Activated CD4-positive, alpha-beta T cell treated with anti-CD3 and anti-CD28 coated beads for 36 hours (primary cell): ENCODE results near the gene ACO1. TPM values are rescaled to one million over a fixed set of nuclear protein-coding genes. Genes with fewer than 3 reads are reported as not detected.

ENCODE experiments used
- ATAC-seq: fragments of 200-7000 bp; cut with Tn5 transposase; one replicate; pipeline ENCODE4 v1.10.0; 2021; ENCODE audit warnings: mild to moderate bottlenecking, moderate library complexity
- CTCF ChIA-PET: fragments of 350-600 bp; sonication (Branson Sonifier 250); formaldehyde crosslinking; loops from one replicate; lab custom pipeline; 2021; ENCODE audit warnings: antibody characterized with exemption; lab: Charles Lee
- POLR2A ChIA-PET: fragments of 350-600 bp; sonication (Branson Sonifier 250); formaldehyde crosslinking; loops from one replicate; lab custom pipeline; 2021; ENCODE audit warnings: antibody characterized with exemption, inconsistent platforms; lab: Charles Lee
- DNase-seq: peaks from one replicate; pipeline ENCODE4 v3.0.0-alpha.2; 2020
- H3K27ac Mint-ChIP-seq: one replicate; pipeline ENCODE4 v1.8.0; 2021; ENCODE audit warnings: mixed read lengths
- H3K27me3 Mint-ChIP-seq: one replicate; pipeline ENCODE4 v1.8.0; 2021; ENCODE audit warnings: mixed read lengths
- H3K36me3 Mint-ChIP-seq: one replicate; pipeline ENCODE4 v1.8.0; 2021; ENCODE audit warnings: low read depth, mixed read lengths
- H3K4me1 Mint-ChIP-seq: one replicate; pipeline ENCODE4 v1.8.0; 2021; ENCODE audit warnings: mixed read lengths
- H3K4me3 Mint-ChIP-seq: one replicate; pipeline ENCODE4 v1.8.0; 2021; ENCODE audit warnings: mild to moderate bottlenecking, moderate library complexity, mixed read lengths
- H3K9me3 Mint-ChIP-seq: one replicate; pipeline ENCODE4 v1.8.0; 2021; ENCODE audit warnings: low read depth, mixed read lengths
- intact Hi-C, 2 experiments: fragments of 100-400 bp; cut with DNase I in 1 of 2; cut with micrococcal nuclease in 1 of 2; formaldehyde crosslinking; loops; one replicate each; pipeline versions ENCODE4 v1.14.2 to v1.15.1; 2022 to 2024; cut with DNase I, micrococcal nuclease
- total RNA-seq, 2 experiments: library from RNA; stranded (reverse); gene quantifications; one replicate each; pipeline ENCODE4 v1.2.3, GENCODE V29; 2021

ACO1 gene
- total RNA-seq, 2 experiments from 2014 or later, result 15.5 TPM

- Mint-ChIP-seq H3K27ac (no peak overlapping the region), H3K4me3 (no peak overlapping the region), H3K27me3 (peaks cover 17% of the 10 kb centered on the region), H3K36me3 (no peaks in the 10 kb centered on the region), H3K9me3 (no peaks in the 10 kb centered on the region), H3K4me1 (peaks cover 21% of the 10 kb centered on the region)
- DNase-seq (no peak), ATAC-seq (no peak)
- POLR2A ChIA-PET, result interaction anchor here (0.7 kb wide), 1 partner anchor 189 kb away, joined by 5 read pairs; no protein-coding TSS in a partner anchor
- intact Hi-C loops, result loop anchor here (5.0 to 10.0 kb wide), 4 partner anchors 35 to 912 kb away; partner anchors contain the start of genes B4GALT1 (in 1 of the 2), NFX1 (in 1 of the 2) and SMU1 (in 1 of the 2)
- CTCF ChIA-PET, result interaction anchor here (0.6 to 5.6 kb wide), 6 partner anchors 15 to 198 kb away, joined by 3 to 68 read pairs (median 4); partner anchors contain the start of gene NDUFB6
These were observed 1.7 kb upstream of the ACO1 start for GRCh38 chr9:32382565-32383320.

- ChIA-PET CTCF (interaction anchor here (0.6 to 5.6 kb wide), 12 partner anchors 11 to 585 kb away, joined by 3 to 68 read pairs (median 4); partner anchors contain the start of genes NDUFB6, RIGI, SMIM27 and TOPORS), POLR2A (interaction anchor here (0.7 to 0.9 kb wide), 3 partner anchors 19 to 167 kb away, joined by 3 read pairs; no protein-coding TSS in a partner anchor)
- intact Hi-C loops, result loop anchor here (1.0 to 10.0 kb wide), 9 partner anchors 33 to 911 kb away; partner anchors contain the start of genes RIGI (in 2 of the 2), APTX (in 1 of the 2), B4GALT1 (in 1 of the 2) and NDUFB6 (in 1 of the 2)
- ATAC-seq (no peak), DNase-seq (no peak)
- no peaks in the 10 kb centered on the region for H3K9me3 Mint-ChIP-seq
- no peak overlapping the region for H3K27ac Mint-ChIP-seq
- H3K4me1 Mint-ChIP-seq, result peaks cover 16% of the 10 kb centered on the region
- peaks cover 17% of the 10 kb centered on the region for H3K27me3 Mint-ChIP-seq
- no peaks in the 10 kb centered on the region for H3K36me3 Mint-ChIP-seq
- H3K4me3 Mint-ChIP-seq, result peak overlapping the region; percentile 78
These were observed 460 bp upstream of the ACO1 start for GRCh38 chr9:32384002-32384363.

GRCh38 chr9:32385152-32385884 is 875 bp downstream of the ACO1 start:
- CTCF ChIA-PET, result interaction anchor here (0.5 to 5.6 kb wide), 9 partner anchors 27 to 196 kb away, joined by 3 to 68 read pairs (median 5); partner anchors contain the start of genes NDUFB6, RIGI, SMIM27 and TOPORS
- no peak for ATAC-seq

GRCh38 chr9:32385885-32386283 is 1.4 kb downstream of the ACO1 start:
- Mint-ChIP-seq H3K9me3 (no peaks in the 10 kb centered on the region), H3K4me3 (no peak overlapping the region), H3K4me1 (peaks cover 12% of the 10 kb centered on the region), H3K36me3 (no peaks in the 10 kb centered on the region), H3K27me3 (peaks cover 12% of the 10 kb centered on the region), H3K27ac (no peak overlapping the region)
- ATAC-seq, result no peak
- DNase-seq, result no peak
- CTCF ChIA-PET, result interaction anchor here (0.5 to 5.6 kb wide), 4 partner anchors 47 to 195 kb away, joined by 3 to 68 read pairs (median 7); no protein-coding TSS in a partner anchor
- POLR2A ChIA-PET, result interaction anchor here (0.8 kb wide), 1 partner anchor 165 kb away, joined by 3 read pairs; no protein-coding TSS in a partner anchor
- intact Hi-C loops, result loop anchor here (10.0 kb wide), 2 partner anchors 689 to 909 kb away; partner anchors contain the start of genes NFX1 (in 1 of the 2) and SMU1 (in 1 of the 2)

More at GRCh38 chr9:32385152-32385884, 875 bp downstream of the ACO1 start:
- intact Hi-C loops, result loop anchor here (10.0 kb wide), 2 partner anchors 689 to 909 kb away; partner anchors contain the start of genes NFX1 (in 1 of the 2) and SMU1 (in 1 of the 2)
- peaks cover 12% of the 10 kb centered on the region for H3K4me1 Mint-ChIP-seq
- peak overlapping the region; percentile 78 for H3K4me3 Mint-ChIP-seq
- DNase-seq, result no peak
- H3K27me3 Mint-ChIP-seq, result peaks cover 14% of the 10 kb centered on the region
- no peaks in the 10 kb centered on the region for H3K36me3 Mint-ChIP-seq
- H3K9me3 Mint-ChIP-seq, result no peaks in the 10 kb centered on the region
- H3K27ac Mint-ChIP-seq, result no peak overlapping the region
- POLR2A ChIA-PET, result interaction anchor here (0.8 kb wide), 1 partner anchor 166 kb away, joined by 3 read pairs; no protein-coding TSS in a partner anchor

- CTCF ChIA-PET, result interaction anchor here (1.3 to 1.4 kb wide), 2 partner anchors 9 to 189 kb away, joined by 3 to 7 read pairs; no protein-coding TSS in a partner anchor
- Mint-ChIP-seq H3K27me3 (peaks cover 8% of the 10 kb centered on the region), H3K36me3 (no peaks in the 10 kb centered on the region), H3K9me3 (no peaks in the 10 kb centered on the region), H3K27ac (no peak overlapping the region), H3K4me3 (no peak overlapping the region), H3K4me1 (peaks cover 12% of the 10 kb centered on the region)
- ATAC-seq (no peak), DNase-seq (no peak)
- intact Hi-C loops, result loop anchor here (10.0 kb wide), 2 partner anchors 688 to 908 kb away; partner anchors contain the start of genes NFX1 (in 1 of the 2) and SMU1 (in 1 of the 2)
- POLR2A ChIA-PET, result interaction anchor here (0.5 kb wide), 1 partner anchor 98 kb away, joined by 3 read pairs; no protein-coding TSS in a partner anchor
These were observed 2.8 kb downstream of the ACO1 start for GRCh38 chr9:32387256-32387655.

- no peaks in the 10 kb centered on the region for H3K27me3 Mint-ChIP-seq
- DNase-seq (no peak), ATAC-seq (no peak)
- H3K36me3 Mint-ChIP-seq, result no peaks in the 10 kb centered on the region
- H3K4me1 Mint-ChIP-seq, result peaks cover 6% of the 10 kb centered on the region
- no peak overlapping the region for H3K27ac Mint-ChIP-seq
- ChIA-PET POLR2A (no interaction called here), CTCF (interaction anchor here (1.4 to 3.0 kb wide), 2 partner anchors 11 to 190 kb away, joined by 6 to 22 read pairs; no protein-coding TSS in a partner anchor)
- no peaks in the 10 kb centered on the region for H3K9me3 Mint-ChIP-seq
- intact Hi-C loops, result loop anchor here (10.0 kb wide), 2 partner anchors 685 to 905 kb away; partner anchors contain the start of genes NFX1 (in 1 of the 2) and SMU1 (in 1 of the 2)
- H3K4me3 Mint-ChIP-seq, result no peak overlapping the region
These were observed 4.9 kb downstream of the ACO1 start for GRCh38 chr9:32389365-32389764.

GRCh38 chr9:32393911-32394310 is 9.5 kb downstream of the ACO1 start:
- no peaks in the 10 kb centered on the region for H3K9me3 Mint-ChIP-seq
- ATAC-seq, result no peak
- H3K27me3 Mint-ChIP-seq, result no peaks in the 10 kb centered on the region
- no peak for DNase-seq
- H3K36me3 Mint-ChIP-seq, result no peaks in the 10 kb centered on the region
- ChIA-PET POLR2A (no interaction called here), CTCF (interaction anchor here (0.7 to 2.1 kb wide), 3 partner anchors 15 to 133 kb away, joined by 3 to 6 read pairs (median 3); no protein-coding TSS in a partner anchor)
- H3K4me1 Mint-ChIP-seq, result no peaks in the 10 kb centered on the region
- intact Hi-C loops, result no loop called here
- H3K27ac Mint-ChIP-seq, result no peak overlapping the region
- no peak overlapping the region for H3K4me3 Mint-ChIP-seq

- no peak overlapping the region for H3K4me3 Mint-ChIP-seq
- POLR2A ChIA-PET, result no interaction called here
- no peak overlapping the region for H3K27ac Mint-ChIP-seq
- no peaks in the 10 kb centered on the region for H3K4me1 Mint-ChIP-seq
- H3K36me3 Mint-ChIP-seq, result no peaks in the 10 kb centered on the region
- no peaks in the 10 kb centered on the region for H3K27me3 Mint-ChIP-seq
- H3K9me3 Mint-ChIP-seq, result no peaks in the 10 kb centered on the region
- DNase-seq (no peak), ATAC-seq (no peak)
- intact Hi-C loops, result no loop called here
- CTCF ChIA-PET, result interaction anchor here (0.7 to 2.1 kb wide), 3 partner anchors 11 to 132 kb away, joined by 3 to 6 read pairs (median 3); no protein-coding TSS in a partner anchor
These were observed 10.1 kb downstream of the ACO1 start for GRCh38 chr9:32394381-32395049.

- DNase-seq, result no peak
- POLR2A ChIA-PET, result no interaction called here
- no peaks in the 10 kb centered on the region for H3K36me3 Mint-ChIP-seq
- CTCF ChIA-PET, result interaction anchor here (1.2 kb wide), 1 partner anchor 12 kb away, joined by 3 read pairs; no protein-coding TSS in a partner anchor
- H3K9me3 Mint-ChIP-seq, result no peaks in the 10 kb centered on the region
- no peaks in the 10 kb centered on the region for H3K27me3 Mint-ChIP-seq
- intact Hi-C loops, result no loop called here
- H3K4me1 Mint-ChIP-seq, result no peaks in the 10 kb centered on the region
- ATAC-seq, result no peak
- no peak overlapping the region for H3K27ac Mint-ChIP-seq
- no peak overlapping the region for H3K4me3 Mint-ChIP-seq
These were observed 11.2 kb downstream of the ACO1 start for GRCh38 chr9:32395510-32396216.
